C4-2B (cell line): ENCODE results near the gene CFAP97.

Experiments
- H3K27ac ChIP-seq: fragments of 450-650 bp; 2 replicates; pipeline ENCODE4 v1.5.1; 2017
- CTCF ChIP-seq: fragments of 450-650 bp; conservative IDR thresholded peaks from 2 replicates; pipeline ENCODE4 v1.5.1; 2017; ENCODE audit warnings: mild to moderate bottlenecking
- ZFX ChIP-seq: fragments of 450-650 bp; IDR thresholded peaks from 2 replicates; pipeline ENCODE4 v1.6.1; 2017

Gene CFAP97

GRCh38 chr4:185232370-185232769, 28.6 kb upstream of the CFAP97 start:
- no peak overlapping the region for H3K27ac ChIP-seq
- TF ChIP-seq CTCF (no peak), ZFX (no peak)

GRCh38 chr4:185229021-185229818, 25.4 kb upstream of the CFAP97 start:
- TF ChIP-seq CTCF (no peak), ZFX (no peak)
- no peak overlapping the region for H3K27ac ChIP-seq

- TF ChIP-seq CTCF (no peak), ZFX (no peak)
- H3K27ac ChIP-seq: no peak overlapping the region
These were observed 24.0 kb upstream of the CFAP97 start for GRCh38 chr4:185227713-185228278.

- TF ChIP-seq ZFX (no peak), CTCF (no peak)
These were observed 23.3 kb upstream of the CFAP97 start for GRCh38 chr4:185227131-185227551.

GRCh38 chr4:185225940-185226339, 22.1 kb upstream of the CFAP97 start:
- TF ChIP-seq ZFX: no peak
- TF ChIP-seq CTCF: no peak
- no peak overlapping the region for H3K27ac ChIP-seq

More at GRCh38 chr4:185227131-185227551, 23.3 kb upstream of the CFAP97 start:
- no peak overlapping the region for H3K27ac ChIP-seq

- TF ChIP-seq CTCF (no peak), ZFX (no peak)
- H3K27ac ChIP-seq: no peak overlapping the region
These were observed 20.8 kb upstream of the CFAP97 start for GRCh38 chr4:185224597-185224996.

- no peak overlapping the region for H3K27ac ChIP-seq
- no peak for TF ChIP-seq CTCF
- no peak for TF ChIP-seq ZFX
These were observed 18.8 kb upstream of the CFAP97 start for GRCh38 chr4:185222598-185222997.
